K562 (cell line): ENCODE results near the gene NUDT2. TPM values are rescaled to one million over a fixed set of nuclear protein-coding genes. Genes with fewer than 3 reads are reported as not detected.

Experiments used
- ATAC-seq: fragments of 200-7000 bp; cut with Tn5 transposase; 3 replicates; pipeline ENCODE4 v1.9.1; 2020; ENCODE audit warnings: moderate library complexity
- BruUV-seq: library from RNA; stranded (reverse); fragments of 400-500 nt; replicated peaks from 2 replicates; lab custom pipeline; 2021; lab: Mats Ljungman, UMichigan
- CTCF ChIA-PET: fragments of 300-600 bp; formaldehyde crosslinking; extraction: SDS; loops from one replicate; lab custom pipeline; 2021; ENCODE audit warnings: low intra/inter-chr PET ratio; lab: Yijun Ruan, JAX
- POLR2A ChIA-PET: fragments of 300-600, 350-650 bp; sonication (Branson Sonifier 250); formaldehyde crosslinking; extraction: SDS; loops from one replicate; lab custom pipeline; 2021; ENCODE audit warnings: antibody characterized with exemption, inconsistent platforms; lab: Yijun Ruan, JAX
- DNase-seq, 4 experiments: peaks; one replicate each; pipeline versions ENCODE4 v3.0.0 to v3.0.0-alpha.2; 2011 to 2018; ENCODE audit warnings: low spot score in 3 of 4, mixed read lengths in 3 of 4; ENCODE audit errors: extremely low read depth in 1 of 4
- FAIRE-seq: peaks from 2 replicates; lab custom pipeline; 2011; peaks lifted over from hg19 to GRCh38; lab: Jason Lieb, UNC
- H2AFZ ChIP-seq: 2 replicates; pipeline ENCODE4 v1.6.0; 2011; ENCODE audit warnings: low read depth, low read length, control low read depth, inconsistent platforms
- H3K27ac ChIP-seq: fragments of 200-600 bp; 3 replicates; pipeline ENCODE4 v1.8.0; 2011; ENCODE audit warnings: low read depth, mild to moderate bottlenecking, control low read depth, inconsistent platforms, low read length, moderate library complexity, mixed read lengths; ENCODE audit errors: extremely low read depth
- H3K27me3 ChIP-seq, 2 experiments: fragments of 300-600 bp in 1 of 2; 2 replicates in 1 of 2; 3 replicates in 1 of 2; pipeline versions ENCODE4 v1.6.0 to v1.8.0; 2011; ENCODE audit warnings: inconsistent platforms in 2 of 2, low read length in 2 of 2, mild to moderate bottlenecking in 1 of 2, mixed read lengths in 1 of 2, moderate library complexity in 1 of 2; ENCODE audit not compliant: control insufficient read depth in 2 of 2, insufficient read depth in 2 of 2
- H3K36me3 ChIP-seq: fragments of 300-600 bp; 3 replicates; pipeline ENCODE4 v1.8.0; 2011; ENCODE audit warnings: mild to moderate bottlenecking, low read length, inconsistent platforms; ENCODE audit not compliant: control insufficient read depth, insufficient read depth
- H3K4me1 ChIP-seq, 2 experiments: fragments of 200-600 bp in 1 of 2; replicated peaks in 1 of 2; 2 replicates in 1 of 2; 3 replicates in 1 of 2; pipeline versions ENCODE4 v1.5.1 to v1.8.0; 2011; ENCODE audit warnings: inconsistent platforms in 2 of 2, low read length in 2 of 2, mild to moderate bottlenecking in 1 of 2, mixed read lengths in 1 of 2, moderate library complexity in 1 of 2; ENCODE audit not compliant: control insufficient read depth in 2 of 2, insufficient read depth in 2 of 2
- H3K4me2 ChIP-seq: 2 replicates; pipeline ENCODE4 v1.6.1; 2011; ENCODE audit warnings: low read length, control low read depth, inconsistent platforms, mixed read lengths; ENCODE audit not compliant: insufficient read depth
- H3K4me3 ChIP-seq: fragments of 200-600 bp; sonication (generic), shearing (Covaris generic); 2 replicates; pipeline ENCODE4 v1.5.1; 2016; ENCODE audit warnings: control low read depth, inconsistent platforms
- H3K79me2 ChIP-seq: fragments of 200-600 bp; 3 replicates; pipeline ENCODE4 v1.8.0; 2011; ENCODE audit warnings: low read length, inconsistent platforms; ENCODE audit not compliant: control insufficient read depth, insufficient read depth
- H3K9ac ChIP-seq, 2 experiments: 2 replicates each; pipeline versions ENCODE4 v1.6.0 to v1.6.1; 2011; ENCODE audit warnings: low read depth in 2 of 2, low read length in 2 of 2, control low read depth in 1 of 2, inconsistent platforms in 1 of 2, mild to moderate bottlenecking in 1 of 2, mixed read lengths in 1 of 2; ENCODE audit not compliant: insufficient read depth in 1 of 2
- H3K9me1 ChIP-seq: one replicate; pipeline ENCODE4 v1.6.0; 2011; ENCODE audit warnings: inconsistent platforms, mild to moderate bottlenecking, low read length, moderate library complexity; ENCODE audit not compliant: control insufficient read depth, insufficient read depth
- H3K9me3 ChIP-seq: replicated peaks from 2 replicates; pipeline ENCODE4 v1.5.1; 2011; ENCODE audit warnings: low read depth, low read length, inconsistent platforms; ENCODE audit not compliant: control insufficient read depth, insufficient read depth
- H4K20me1 ChIP-seq: replicated peaks from 2 replicates; pipeline ENCODE4 v1.6.1; 2011; ENCODE audit warnings: low read length, inconsistent platforms, mixed read lengths; ENCODE audit not compliant: control insufficient read depth, insufficient read depth
- ESRRA ChIP-seq: fragments of 450-650 bp; IDR thresholded peaks from 2 replicates; pipeline ENCODE4 v1.6.1; 2014; ENCODE audit warnings: low read depth, mild to moderate bottlenecking, moderate library complexity, borderline replicate concordance
- HSF4 ChIP-seq: fragments of 250-450 bp; sonication (Bioruptor Pico); IDR thresholded peaks from 2 replicates; pipeline ENCODE4 v2.1.2; 2022; ENCODE audit warnings: mild to moderate bottlenecking, moderate library complexity, borderline replicate concordance
- PPARD ChIP-seq: fragments of 250-450 bp; sonication (Bioruptor Pico); IDR thresholded peaks from 2 replicates; pipeline ENCODE4 v1.8.0; 2022; ENCODE audit warnings: inconsistent platforms, mild to moderate bottlenecking, moderate library complexity
- SIX5 ChIP-seq, 2 experiments: IDR thresholded peaks; 2 replicates each; pipeline ENCODE4 v1.6.1; 2011; ENCODE audit warnings: low read length in 2 of 2, borderline replicate concordance in 1 of 2, low read depth in 1 of 2, mild to moderate bottlenecking in 1 of 2, moderate library complexity in 1 of 2; ENCODE audit not compliant: insufficient read depth in 1 of 2
- YBX1 ChIP-seq: fragments of 450-650 bp; IDR thresholded peaks from 2 replicates; pipeline ENCODE4 v1.7.1; 2016; ENCODE audit warnings: mild to moderate bottlenecking
- ZNF316 ChIP-seq: fragments of 450-650 bp; IDR thresholded peaks from 2 replicates; pipeline ENCODE4 v1.6.1; 2016
- in situ Hi-C: fragments of 300-500 bp; cut with MboI; formaldehyde crosslinking; loops from 4 replicates; pipeline ENCODE4 v1.15.0; 2018; ENCODE audit warnings: inconsistent platforms, mixed read lengths
- intact Hi-C: fragments of 100-400 bp; cut with micrococcal nuclease; formaldehyde crosslinking; loops from 2 replicates; pipeline ENCODE4 v1.14.2; 2022
- polyA plus RNA-seq, 8 experiments: library from polyadenylated mRNA; depleted of rRNA in 4 of 8; stranded (reverse) in 5 of 8; unstranded in 3 of 8; fragments of >200 nt; fragmentation: Nextera tagmentation in 2 of 8; fragmentation: Illumina TruSeq in 1 of 8; extraction: Ambion mirVana in 2 of 8; extraction: Trizol in 1 of 8; gene quantifications; 2 replicates each; pipeline versions ENCODE4 v1.2.1 to v1.2.3, GENCODE V29; 2011 to 2014; ENCODE audit warnings: inconsistent platforms in 1 of 8, missing spikeins in 1 of 8
- total RNA-seq, 7 experiments: library from RNA; depleted of rRNA in 6 of 7; stranded (reverse); fragments of >200 nt in 6 of 7; fragmentation: Illumina TruSeq in 2 of 7; extraction: Trizol in 2 of 7; gene quantifications; 2 replicates each; pipeline versions ENCODE4 v1.2.1 to v1.2.3, GENCODE V29; 2011 to 2021; ENCODE audit warnings: low replicate concordance in 1 of 7
- TF ChIP-seq, protein P1 (sequence below): sonication (generic); formaldehyde crosslinking; IDR thresholded peaks from 2 replicates; pipeline ENCODE4 v1.5.0; 2020; ENCODE audit warnings: missing genetic modification reagents
- TF ChIP-seq, protein P2 (sequence below): fragments of 200-800 bp; sonication (Bioruptor generic); IDR thresholded peaks from 2 replicates; pipeline ENCODE4 v1.6.1; 2017; ENCODE audit warnings: missing genetic modification characterization, missing compliant biosample characterization
- TF ChIP-seq, protein P3 (sequence below), 2 experiments: fragments of 450-650 bp; IDR thresholded peaks; 2 replicates each; pipeline ENCODE4 v1.6.1; 2018; ENCODE audit warnings: mild to moderate bottlenecking in 2 of 2, low read depth in 1 of 2; ENCODE audit not compliant: partially characterized antibody in 2 of 2
- TF ChIP-seq, protein P4 (sequence below): fragments of 250-450 bp; sonication (Bioruptor Pico); IDR thresholded peaks from 2 replicates; pipeline ENCODE4 v1.8.0; 2022; ENCODE audit warnings: moderate library complexity, mild to moderate bottlenecking, inconsistent platforms

Gene NUDT2
- total and polyA plus RNA-seq, 9 of the 15 experiments (the other 6 are each of a cell fraction or from before 2014, with no cell fraction given), result 11.5 to 28.1 (median 19.0) TPM

- TF ChIP-seq SIX5 (IDR thresholded peaks at IDR 0.05; ENCODE audit: borderline replicate concordance in 1 of 2, insufficient read depth in 1 of 2, low read depth in 1 of 2, low read length in 2 of 2) (no peak), HSF4 (CRISPR knock-in tag) (no peak)
- TF ChIP-seq, protein P1, sequence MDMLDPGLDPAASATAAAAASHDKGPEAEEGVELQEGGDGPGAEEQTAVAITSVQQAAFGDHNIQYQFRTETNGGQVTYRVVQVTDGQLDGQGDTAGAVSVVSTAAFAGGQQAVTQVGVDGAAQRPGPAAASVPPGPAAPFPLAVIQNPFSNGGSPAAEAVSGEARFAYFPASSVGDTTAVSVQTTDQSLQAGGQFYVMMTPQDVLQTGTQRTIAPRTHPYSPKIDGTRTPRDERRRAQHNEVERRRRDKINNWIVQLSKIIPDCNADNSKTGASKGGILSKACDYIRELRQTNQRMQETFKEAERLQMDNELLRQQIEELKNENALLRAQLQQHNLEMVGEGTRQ (CRISPR knock-in tag), result no peak
Measured at GRCh38 chr9:34346873-34347799, 17.8 kb downstream of the NUDT2 start (continued).

DNA sequence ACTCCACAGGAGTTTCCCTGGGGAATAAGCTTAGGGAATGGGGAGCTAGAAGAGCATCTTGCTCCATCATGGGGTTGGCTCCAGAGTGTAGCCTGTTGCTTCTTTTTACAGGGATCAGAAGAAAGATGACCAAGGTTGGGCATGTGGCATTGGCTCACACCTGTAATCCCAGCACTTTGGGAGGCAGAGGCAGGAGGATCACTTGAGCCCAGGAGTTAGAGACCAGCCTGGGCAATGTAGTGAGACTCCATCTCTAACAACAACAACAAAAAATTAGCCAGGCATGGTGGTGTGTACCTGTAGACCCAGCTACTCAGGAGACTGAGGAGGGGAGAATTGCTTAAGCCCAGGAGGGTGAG is 18.4 kb downstream of the NUDT2 start:
- H3K79me2 ChIP-seq, result no peaks in the 10 kb centered on the region
- POLR2A ChIA-PET, result interaction anchor here (0.6 kb wide), 1 partner anchor 9 kb away, joined by 3 read pairs; no protein-coding TSS in a partner anchor
- no peak overlapping the region for H3K4me3 ChIP-seq
- no peaks in the 10 kb centered on the region for H3K9me1 ChIP-seq
- H2AFZ ChIP-seq, result no peak overlapping the region
- CTCF ChIA-PET, result no interaction called here
- DNase-seq (no peak), FAIRE-seq (no peak), ATAC-seq (no peak)
- no peaks in the 10 kb centered on the region for H3K9me3 ChIP-seq
- no peak overlapping the region for H3K4me2 ChIP-seq
- H3K36me3 ChIP-seq, result no peaks in the 10 kb centered on the region; the same call in 2 of the 3 replicates
- H4K20me1 ChIP-seq, result no peaks in the 10 kb centered on the region
- H3K9ac ChIP-seq, result no peak overlapping the region
- BruUV-seq, result no TSS peak
- H3K4me1 ChIP-seq, result no peaks in the 10 kb centered on the region
- intact Hi-C loops (no loop called here), in situ Hi-C loops (no loop called here)
- no peak overlapping the region for H3K27ac ChIP-seq
- no peaks in the 10 kb centered on the region for H3K27me3 ChIP-seq
- TF ChIP-seq ESRRA, result no peak
- TF ChIP-seq, protein P2, sequence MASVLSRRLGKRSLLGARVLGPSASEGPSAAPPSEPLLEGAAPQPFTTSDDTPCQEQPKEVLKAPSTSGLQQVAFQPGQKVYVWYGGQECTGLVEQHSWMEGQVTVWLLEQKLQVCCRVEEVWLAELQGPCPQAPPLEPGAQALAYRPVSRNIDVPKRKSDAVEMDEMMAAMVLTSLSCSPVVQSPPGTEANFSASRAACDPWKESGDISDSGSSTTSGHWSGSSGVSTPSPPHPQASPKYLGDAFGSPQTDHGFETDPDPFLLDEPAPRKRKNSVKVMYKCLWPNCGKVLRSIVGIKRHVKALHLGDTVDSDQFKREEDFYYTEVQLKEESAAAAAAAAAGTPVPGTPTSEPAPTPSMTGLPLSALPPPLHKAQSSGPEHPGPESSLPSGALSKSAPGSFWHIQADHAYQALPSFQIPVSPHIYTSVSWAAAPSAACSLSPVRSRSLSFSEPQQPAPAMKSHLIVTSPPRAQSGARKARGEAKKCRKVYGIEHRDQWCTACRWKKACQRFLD (CRISPR knock-in tag), result no peak
- TF ChIP-seq YBX1, result no peak
- TF ChIP-seq, protein P3, sequence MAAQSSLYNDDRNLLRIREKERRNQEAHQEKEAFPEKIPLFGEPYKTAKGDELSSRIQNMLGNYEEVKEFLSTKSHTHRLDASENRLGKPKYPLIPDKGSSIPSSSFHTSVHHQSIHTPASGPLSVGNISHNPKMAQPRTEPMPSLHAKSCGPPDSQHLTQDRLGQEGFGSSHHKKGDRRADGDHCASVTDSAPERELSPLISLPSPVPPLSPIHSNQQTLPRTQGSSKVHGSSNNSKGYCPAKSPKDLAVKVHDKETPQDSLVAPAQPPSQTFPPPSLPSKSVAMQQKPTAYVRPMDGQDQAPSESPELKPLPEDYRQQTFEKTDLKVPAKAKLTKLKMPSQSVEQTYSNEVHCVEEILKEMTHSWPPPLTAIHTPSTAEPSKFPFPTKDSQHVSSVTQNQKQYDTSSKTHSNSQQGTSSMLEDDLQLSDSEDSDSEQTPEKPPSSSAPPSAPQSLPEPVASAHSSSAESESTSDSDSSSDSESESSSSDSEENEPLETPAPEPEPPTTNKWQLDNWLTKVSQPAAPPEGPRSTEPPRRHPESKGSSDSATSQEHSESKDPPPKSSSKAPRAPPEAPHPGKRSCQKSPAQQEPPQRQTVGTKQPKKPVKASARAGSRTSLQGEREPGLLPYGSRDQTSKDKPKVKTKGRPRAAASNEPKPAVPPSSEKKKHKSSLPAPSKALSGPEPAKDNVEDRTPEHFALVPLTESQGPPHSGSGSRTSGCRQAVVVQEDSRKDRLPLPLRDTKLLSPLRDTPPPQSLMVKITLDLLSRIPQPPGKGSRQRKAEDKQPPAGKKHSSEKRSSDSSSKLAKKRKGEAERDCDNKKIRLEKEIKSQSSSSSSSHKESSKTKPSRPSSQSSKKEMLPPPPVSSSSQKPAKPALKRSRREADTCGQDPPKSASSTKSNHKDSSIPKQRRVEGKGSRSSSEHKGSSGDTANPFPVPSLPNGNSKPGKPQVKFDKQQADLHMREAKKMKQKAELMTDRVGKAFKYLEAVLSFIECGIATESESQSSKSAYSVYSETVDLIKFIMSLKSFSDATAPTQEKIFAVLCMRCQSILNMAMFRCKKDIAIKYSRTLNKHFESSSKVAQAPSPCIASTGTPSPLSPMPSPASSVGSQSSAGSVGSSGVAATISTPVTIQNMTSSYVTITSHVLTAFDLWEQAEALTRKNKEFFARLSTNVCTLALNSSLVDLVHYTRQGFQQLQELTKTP (IDR thresholded peaks at IDR 0.05; ENCODE audit: low read depth in 1 of 2, partially characterized antibody in 2 of 2), result no peak
- TF ChIP-seq ZNF316, result no peak
- TF ChIP-seq, protein P4, sequence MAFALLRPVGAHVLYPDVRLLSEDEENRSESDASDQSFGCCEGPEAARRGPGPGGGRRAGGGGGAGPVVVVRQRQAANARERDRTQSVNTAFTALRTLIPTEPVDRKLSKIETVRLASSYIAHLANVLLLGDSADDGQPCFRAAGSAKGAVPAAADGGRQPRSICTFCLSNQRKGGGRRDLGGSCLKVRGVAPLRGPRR (CRISPR knock-in tag), result no peak
- TF ChIP-seq PPARD (CRISPR knock-in tag), result no peak
